H1 (cell line): Measurements from ENCODE around the gene TGFB1. TPM values are rescaled to one million over a fixed set of nuclear protein-coding genes. Genes with fewer than 3 reads are reported as not detected.

Experiments
- EZH2 ChIP-seq: fragments of 200-600 bp; sonication (generic); IDR thresholded peaks from 2 replicates; pipeline ENCODE4 v1.7.1; 2012; ENCODE audit warnings: low read depth, mild to moderate bottlenecking, moderate library complexity, low read length, inconsistent platforms; ENCODE audit not compliant: severe bottlenecking
- JUND ChIP-seq: IDR thresholded peaks from 2 replicates; pipeline ENCODE4 v1.6.1; 2011; ENCODE audit warnings: mild to moderate bottlenecking, improper control_type of control experiment, low read length
- RAD21 ChIP-seq, 2 experiments: IDR thresholded peaks in 1 of 2; conservative IDR thresholded peaks in 1 of 2; 2 replicates each; pipeline ENCODE4 v1.6.1; 2011; ENCODE audit warnings: low read depth in 2 of 2, low read length in 2 of 2, improper control_type of control experiment in 1 of 2, inconsistent platforms in 1 of 2, mild to moderate bottlenecking in 1 of 2, moderate library complexity in 1 of 2
- RBBP5 ChIP-seq: IDR thresholded peaks from 2 replicates; pipeline ENCODE4 v1.7.1; 2012; ENCODE audit warnings: low read depth, mild to moderate bottlenecking, inconsistent platforms, low read length, moderate library complexity, borderline replicate concordance
- RNF2 ChIP-seq: fragments of 200-900, 300-1000 bp; sonication (generic); IDR thresholded peaks from 2 replicates; pipeline ENCODE4 v1.7.1; 2016; ENCODE audit warnings: borderline replicate concordance, low read depth, mild to moderate bottlenecking, antibody characterized with exemption, low read length; ENCODE audit not compliant: poor library complexity, severe bottlenecking; ENCODE audit errors: missing control alignments
- TAF1 ChIP-seq: IDR thresholded peaks from 2 replicates; pipeline ENCODE4 v1.6.1; 2011; ENCODE audit warnings: mild to moderate bottlenecking, low read depth, low read length
- polyA plus RNA-seq, 7 experiments: library from polyadenylated mRNA; depleted of rRNA in 3 of 7; stranded (reverse) in 5 of 7; unstranded in 2 of 7; fragments of >200 nt in 5 of 7; fragments of 200-250 nt in 2 of 7; gene quantifications; 1 replicate in 5 of 7; 2 replicates in 1 of 7; 4 replicates in 1 of 7; pipeline versions ENCODE4 v1.2.1 to v1.2.3, GENCODE V29; 2011 to 2013; ENCODE audit warnings: missing spikeins in 2 of 7, mixed read lengths in 2 of 7
- total RNA-seq: library from RNA; stranded (reverse); fragmentation: NEBNext Ultra II Directional; extraction: Animal tissue kit (Norgen Biotek cat#: 25700); gene quantifications from 2 replicates; pipeline ENCODE4 v1.2.1, GENCODE V29; 2021
- TF ChIP-seq, protein P1 (sequence below): fragments of 300-600 bp; sonication (generic); IDR thresholded peaks from 2 replicates; pipeline ENCODE4 v1.7.1; 2012; ENCODE audit warnings: low read length, moderate library complexity, mild to moderate bottlenecking, inconsistent platforms; ENCODE audit not compliant: insufficient replicate concordance
- TF ChIP-seq, protein P2 (sequence below): IDR thresholded peaks from 2 replicates; pipeline ENCODE4 v1.6.1; 2012; ENCODE audit warnings: inconsistent platforms

Gene TGFB1
- total and polyA plus RNA-seq, 2 of the 8 experiments (the other 6 are each of a cell fraction or from before 2014, with no cell fraction given): 1.7 to 10.6 TPM

DNA sequence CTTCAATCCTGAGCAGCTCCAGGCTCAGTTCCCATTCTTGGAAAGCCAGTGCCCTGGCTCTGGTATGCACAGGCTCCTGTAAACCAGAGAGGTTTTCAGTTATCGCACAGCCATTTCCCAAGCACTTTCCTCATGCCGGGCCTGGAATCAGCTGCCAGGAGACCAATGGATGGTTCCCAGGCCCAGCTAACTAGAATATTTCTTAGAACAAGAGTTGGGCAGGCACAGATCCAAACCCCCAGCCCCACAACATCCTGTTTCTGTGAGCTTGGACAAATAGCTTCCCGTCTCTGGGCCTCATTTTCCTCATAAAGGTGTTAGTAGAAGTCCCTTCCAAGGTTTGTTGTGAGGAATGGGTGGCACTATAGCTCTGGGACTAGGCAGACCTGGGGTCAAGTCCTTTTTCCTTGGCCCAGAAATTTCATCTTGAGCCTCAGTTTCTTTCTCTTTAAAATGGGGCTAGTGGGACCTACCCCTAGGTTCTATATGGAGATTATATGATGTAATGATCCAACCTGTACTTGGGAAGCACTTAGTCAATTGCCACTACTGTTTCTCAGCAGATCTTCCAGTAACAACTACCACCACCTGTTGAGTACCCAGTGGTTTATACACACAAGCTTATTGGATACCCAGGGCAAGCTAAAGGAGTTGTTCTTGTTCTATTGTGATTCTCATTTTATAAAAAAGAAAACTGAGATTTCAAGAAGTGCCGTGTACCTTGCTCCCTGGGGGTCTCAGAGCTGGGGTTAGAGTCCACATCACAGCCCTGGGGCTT, 48.8 kb downstream of the TGFB1 start (continued):
- TF ChIP-seq, protein P1, sequence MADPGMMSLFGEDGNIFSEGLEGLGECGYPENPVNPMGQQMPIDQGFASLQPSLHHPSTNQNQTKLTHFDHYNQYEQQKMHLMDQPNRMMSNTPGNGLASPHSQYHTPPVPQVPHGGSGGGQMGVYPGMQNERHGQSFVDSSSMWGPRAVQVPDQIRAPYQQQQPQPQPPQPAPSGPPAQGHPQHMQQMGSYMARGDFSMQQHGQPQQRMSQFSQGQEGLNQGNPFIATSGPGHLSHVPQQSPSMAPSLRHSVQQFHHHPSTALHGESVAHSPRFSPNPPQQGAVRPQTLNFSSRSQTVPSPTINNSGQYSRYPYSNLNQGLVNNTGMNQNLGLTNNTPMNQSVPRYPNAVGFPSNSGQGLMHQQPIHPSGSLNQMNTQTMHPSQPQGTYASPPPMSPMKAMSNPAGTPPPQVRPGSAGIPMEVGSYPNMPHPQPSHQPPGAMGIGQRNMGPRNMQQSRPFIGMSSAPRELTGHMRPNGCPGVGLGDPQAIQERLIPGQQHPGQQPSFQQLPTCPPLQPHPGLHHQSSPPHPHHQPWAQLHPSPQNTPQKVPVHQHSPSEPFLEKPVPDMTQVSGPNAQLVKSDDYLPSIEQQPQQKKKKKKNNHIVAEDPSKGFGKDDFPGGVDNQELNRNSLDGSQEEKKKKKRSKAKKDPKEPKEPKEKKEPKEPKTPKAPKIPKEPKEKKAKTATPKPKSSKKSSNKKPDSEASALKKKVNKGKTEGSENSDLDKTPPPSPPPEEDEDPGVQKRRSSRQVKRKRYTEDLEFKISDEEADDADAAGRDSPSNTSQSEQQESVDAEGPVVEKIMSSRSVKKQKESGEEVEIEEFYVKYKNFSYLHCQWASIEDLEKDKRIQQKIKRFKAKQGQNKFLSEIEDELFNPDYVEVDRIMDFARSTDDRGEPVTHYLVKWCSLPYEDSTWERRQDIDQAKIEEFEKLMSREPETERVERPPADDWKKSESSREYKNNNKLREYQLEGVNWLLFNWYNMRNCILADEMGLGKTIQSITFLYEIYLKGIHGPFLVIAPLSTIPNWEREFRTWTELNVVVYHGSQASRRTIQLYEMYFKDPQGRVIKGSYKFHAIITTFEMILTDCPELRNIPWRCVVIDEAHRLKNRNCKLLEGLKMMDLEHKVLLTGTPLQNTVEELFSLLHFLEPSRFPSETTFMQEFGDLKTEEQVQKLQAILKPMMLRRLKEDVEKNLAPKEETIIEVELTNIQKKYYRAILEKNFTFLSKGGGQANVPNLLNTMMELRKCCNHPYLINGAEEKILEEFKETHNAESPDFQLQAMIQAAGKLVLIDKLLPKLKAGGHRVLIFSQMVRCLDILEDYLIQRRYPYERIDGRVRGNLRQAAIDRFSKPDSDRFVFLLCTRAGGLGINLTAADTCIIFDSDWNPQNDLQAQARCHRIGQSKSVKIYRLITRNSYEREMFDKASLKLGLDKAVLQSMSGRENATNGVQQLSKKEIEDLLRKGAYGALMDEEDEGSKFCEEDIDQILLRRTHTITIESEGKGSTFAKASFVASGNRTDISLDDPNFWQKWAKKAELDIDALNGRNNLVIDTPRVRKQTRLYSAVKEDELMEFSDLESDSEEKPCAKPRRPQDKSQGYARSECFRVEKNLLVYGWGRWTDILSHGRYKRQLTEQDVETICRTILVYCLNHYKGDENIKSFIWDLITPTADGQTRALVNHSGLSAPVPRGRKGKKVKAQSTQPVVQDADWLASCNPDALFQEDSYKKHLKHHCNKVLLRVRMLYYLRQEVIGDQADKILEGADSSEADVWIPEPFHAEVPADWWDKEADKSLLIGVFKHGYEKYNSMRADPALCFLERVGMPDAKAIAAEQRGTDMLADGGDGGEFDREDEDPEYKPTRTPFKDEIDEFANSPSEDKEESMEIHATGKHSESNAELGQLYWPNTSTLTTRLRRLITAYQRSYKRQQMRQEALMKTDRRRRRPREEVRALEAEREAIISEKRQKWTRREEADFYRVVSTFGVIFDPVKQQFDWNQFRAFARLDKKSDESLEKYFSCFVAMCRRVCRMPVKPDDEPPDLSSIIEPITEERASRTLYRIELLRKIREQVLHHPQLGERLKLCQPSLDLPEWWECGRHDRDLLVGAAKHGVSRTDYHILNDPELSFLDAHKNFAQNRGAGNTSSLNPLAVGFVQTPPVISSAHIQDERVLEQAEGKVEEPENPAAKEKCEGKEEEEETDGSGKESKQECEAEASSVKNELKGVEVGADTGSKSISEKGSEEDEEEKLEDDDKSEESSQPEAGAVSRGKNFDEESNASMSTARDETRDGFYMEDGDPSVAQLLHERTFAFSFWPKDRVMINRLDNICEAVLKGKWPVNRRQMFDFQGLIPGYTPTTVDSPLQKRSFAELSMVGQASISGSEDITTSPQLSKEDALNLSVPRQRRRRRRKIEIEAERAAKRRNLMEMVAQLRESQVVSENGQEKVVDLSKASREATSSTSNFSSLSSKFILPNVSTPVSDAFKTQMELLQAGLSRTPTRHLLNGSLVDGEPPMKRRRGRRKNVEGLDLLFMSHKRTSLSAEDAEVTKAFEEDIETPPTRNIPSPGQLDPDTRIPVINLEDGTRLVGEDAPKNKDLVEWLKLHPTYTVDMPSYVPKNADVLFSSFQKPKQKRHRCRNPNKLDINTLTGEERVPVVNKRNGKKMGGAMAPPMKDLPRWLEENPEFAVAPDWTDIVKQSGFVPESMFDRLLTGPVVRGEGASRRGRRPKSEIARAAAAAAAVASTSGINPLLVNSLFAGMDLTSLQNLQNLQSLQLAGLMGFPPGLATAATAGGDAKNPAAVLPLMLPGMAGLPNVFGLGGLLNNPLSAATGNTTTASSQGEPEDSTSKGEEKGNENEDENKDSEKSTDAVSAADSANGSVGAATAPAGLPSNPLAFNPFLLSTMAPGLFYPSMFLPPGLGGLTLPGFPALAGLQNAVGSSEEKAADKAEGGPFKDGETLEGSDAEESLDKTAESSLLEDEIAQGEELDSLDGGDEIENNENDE: no peak
- no peak for TF ChIP-seq RAD21 (IDR thresholded peaks at IDR 0.05 in 1 of 2, conservative IDR thresholded peaks at IDR 0.05 in 1 of 2; ENCODE audit: low read depth in 2 of 2, low read length in 2 of 2)
- TF ChIP-seq JUND: no peak
- TF ChIP-seq RNF2: no peak
- TF ChIP-seq, protein P2, sequence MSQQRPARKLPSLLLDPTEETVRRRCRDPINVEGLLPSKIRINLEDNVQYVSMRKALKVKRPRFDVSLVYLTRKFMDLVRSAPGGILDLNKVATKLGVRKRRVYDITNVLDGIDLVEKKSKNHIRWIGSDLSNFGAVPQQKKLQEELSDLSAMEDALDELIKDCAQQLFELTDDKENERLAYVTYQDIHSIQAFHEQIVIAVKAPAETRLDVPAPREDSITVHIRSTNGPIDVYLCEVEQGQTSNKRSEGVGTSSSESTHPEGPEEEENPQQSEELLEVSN: no peak
- no peak for TF ChIP-seq TAF1
- no peak for TF ChIP-seq EZH2
- no peak for TF ChIP-seq RBBP5
